Right forelimb (tissue), 1 donor: ENCODE results near the gene SLC8A3.
A peak's percentile ranks its signal among the peaks of the same experiment; 100 is the strongest.

Experiments used
- DNase-seq: peaks from one replicate; pipeline ENCODE4 v3.0.0-alpha.2; 2018

The SLC8A3 gene

GRCh38 chr14:70021548-70022220 is 167.1 kb downstream of the SLC8A3 start:
- DNase-seq: no peak

GRCh38 chr14:70020352-70021170 is 168.2 kb downstream of the SLC8A3 start:
- no peak for DNase-seq

GRCh38 chr14:70019695-70020094 is 169.1 kb downstream of the SLC8A3 start:
- DNase-seq: no peak

GRCh38 chr14:70018713-70019211 is 170.0 kb downstream of the SLC8A3 start:
- peak; percentile 66 for DNase-seq

- DNase-seq: no peak
Measured at GRCh38 chr14:70018230-70018629, 170.5 kb downstream of the SLC8A3 start.

GRCh38 chr14:70014406-70015095 is 174.2 kb downstream of the SLC8A3 start:
- DNase-seq: no peak

GRCh38 chr14:70013271-70013873 is 175.4 kb downstream of the SLC8A3 start:
- DNase-seq: no peak

- DNase-seq: no peak
Measured at GRCh38 chr14:70011708-70012107, 177.0 kb downstream of the SLC8A3 start.

GRCh38 chr14:70011098-70011497 is 177.7 kb downstream of the SLC8A3 start:
- no peak for DNase-seq

GRCh38 chr14:70009961-70010360 is 178.8 kb downstream of the SLC8A3 start:
- no peak for DNase-seq

GRCh38 chr14:70008284-70009262 is 180.2 kb downstream of the SLC8A3 start:
- DNase-seq: no peak

- no peak for DNase-seq
Measured at GRCh38 chr14:70006699-70007098, 182.1 kb downstream of the SLC8A3 start.

- no peak for DNase-seq
Measured at GRCh38 chr14:70005281-70005805, 183.4 kb downstream of the SLC8A3 start.

GRCh38 chr14:70004791-70005190 is 184.0 kb downstream of the SLC8A3 start:
- no peak for DNase-seq

- DNase-seq: no peak
Measured at GRCh38 chr14:70002589-70003346, 186.0 kb downstream of the SLC8A3 start.

GRCh38 chr14:70000601-70001000 is 188.2 kb downstream of the SLC8A3 start:
- no peak for DNase-seq

GRCh38 chr14:69999261-69999674 is 189.5 kb downstream of the SLC8A3 start:
- DNase-seq: no peak

GRCh38 chr14:69997849-69998248 is 190.9 kb downstream of the SLC8A3 start:
- DNase-seq: no peak

- no peak for DNase-seq
Measured at GRCh38 chr14:69996216-69996615, 192.5 kb downstream of the SLC8A3 start.
